Skeletal muscle tissue (tissue), 4 donors: Measurements from ENCODE around the gene GC. TPM values are rescaled to one million over a fixed set of nuclear protein-coding genes. Genes with fewer than 3 reads are reported as not detected.
"Not testable (repeated sequence)": the region's sequence is repeated elsewhere in the genome, so short reads cannot be mapped to it uniquely, and the experiment has no call there.

Experiments used
- H3K27ac ChIP-seq: one replicate; pipeline ENCODE4 v1.7.0; 2013; ENCODE audit warnings: mild to moderate bottlenecking, low read depth, low read length, inconsistent platforms
- H3K27me3 ChIP-seq, 3 donors: one replicate each; pipeline ENCODE4 v1.7.0; 2013; ENCODE audit warnings: low read length in 3 of 3; ENCODE audit not compliant: control insufficient read depth in 3 of 3, insufficient read depth in 3 of 3
- H3K36me3 ChIP-seq, 3 donors: one replicate each; pipeline ENCODE4 v1.7.0; 2013; ENCODE audit warnings: low read length in 3 of 3; ENCODE audit not compliant: control insufficient read depth in 3 of 3, insufficient read depth in 3 of 3
- H3K4me1 ChIP-seq, 3 donors: one replicate each; pipeline ENCODE4 v1.7.0; 2013; ENCODE audit warnings: low read length in 3 of 3, mild to moderate bottlenecking in 3 of 3; ENCODE audit not compliant: control insufficient read depth in 3 of 3, insufficient read depth in 3 of 3
- H3K4me3 ChIP-seq, 3 donors: one replicate each; pipeline ENCODE4 v1.7.0; 2013; ENCODE audit warnings: low read length in 3 of 3
- H3K9ac ChIP-seq, 3 donors: one replicate each; pipeline ENCODE4 v1.7.0; 2013; ENCODE audit warnings: low read length in 3 of 3, mild to moderate bottlenecking in 3 of 3, moderate library complexity in 2 of 3, low read depth in 1 of 3
- H3K9me3 ChIP-seq, 3 donors: one replicate each; pipeline ENCODE4 v1.7.0; 2013; ENCODE audit warnings: low read length in 3 of 3; ENCODE audit not compliant: control insufficient read depth in 3 of 3
- total RNA-seq: library from RNA; depleted of rRNA; stranded (reverse); fragments of >200 nt; gene quantifications from one replicate; pipeline ENCODE4 v1.2.3, GENCODE V29; 2014
- donor health status: Osteomylitis.

The GC gene
- total RNA-seq, 1 donor from 2014 or later: not detected

- no peak overlapping the region for H3K4me3 ChIP-seq
- no peaks in the 10 kb centered on the region for H3K9me3 ChIP-seq
- H3K27ac ChIP-seq: no peak overlapping the region
- H3K9ac ChIP-seq: no peak overlapping the region
- no peaks in the 10 kb centered on the region for H3K27me3 ChIP-seq
- H3K4me1 ChIP-seq: no peaks in the 10 kb centered on the region
- H3K36me3 ChIP-seq: no peaks in the 10 kb centered on the region
Measured at GRCh38 chr4:71807469-71807868, 23.6 kb upstream of the GC start.

DNA sequence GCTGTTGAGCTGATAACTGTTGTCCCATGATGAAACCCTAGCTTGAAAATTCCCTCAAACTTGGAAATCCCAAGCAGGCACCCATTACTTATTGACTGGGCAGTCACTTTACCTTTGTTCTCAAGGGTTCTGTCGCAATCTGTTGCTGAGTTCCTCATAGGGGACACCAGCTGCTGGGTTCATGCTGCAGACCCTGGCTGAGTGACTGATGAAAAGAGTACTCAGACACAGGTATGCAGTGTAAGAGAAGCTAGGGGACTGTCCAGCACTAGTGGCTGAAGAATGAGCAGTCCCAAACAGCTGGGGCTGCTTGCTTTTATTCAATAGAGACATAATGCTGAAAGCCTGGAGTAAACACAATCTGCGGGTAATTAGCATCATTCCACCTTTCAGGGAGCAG lies 21.4 kb upstream of the GC start:
- not testable (repeated sequence) for H3K4me3 ChIP-seq, H3K9ac ChIP-seq, H3K9me3 ChIP-seq, H3K27ac ChIP-seq, H3K36me3 ChIP-seq, H3K4me1 ChIP-seq, H3K27me3 ChIP-seq

GRCh38 chr4:71804017-71804697 lies 20.3 kb upstream of the GC start:
- H3K27ac ChIP-seq, H3K4me1 ChIP-seq, H3K9ac ChIP-seq, H3K9me3 ChIP-seq, H3K4me3 ChIP-seq, H3K36me3 ChIP-seq, H3K27me3 ChIP-seq: not testable (repeated sequence)

- no peaks in the 10 kb centered on the region for H3K9me3 ChIP-seq
- H3K4me3 ChIP-seq: no peak overlapping the region
- H3K27ac ChIP-seq: no peak overlapping the region
Measured at GRCh38 chr4:71785959-71786358, 2.1 kb upstream of the GC start.

GRCh38 chr4:71784569-71785197 lies 804 bp upstream of the GC start:
- no peak overlapping the region for H3K4me3 ChIP-seq

More at GRCh38 chr4:71785959-71786358, 2.1 kb upstream of the GC start:
- no peaks in the 10 kb centered on the region for H3K4me1 ChIP-seq
- no peaks in the 10 kb centered on the region for H3K36me3 ChIP-seq
- no peaks in the 10 kb centered on the region for H3K27me3 ChIP-seq
- H3K9ac ChIP-seq: no peak overlapping the region

GRCh38 chr4:71777891-71778290 lies 6.0 kb downstream of the GC start:
- no peaks in the 10 kb centered on the region for H3K27me3 ChIP-seq
- no peak overlapping the region for H3K27ac ChIP-seq
- H3K9ac ChIP-seq: no peak overlapping the region
- no peak overlapping the region for H3K4me3 ChIP-seq
- no peaks in the 10 kb centered on the region for H3K4me1 ChIP-seq
- H3K36me3 ChIP-seq: no peaks in the 10 kb centered on the region
- no peaks in the 10 kb centered on the region for H3K9me3 ChIP-seq

More at GRCh38 chr4:71784569-71785197, 804 bp upstream of the GC start:
- Histone ChIP-seq H3K9me3 (no peaks in the 10 kb centered on the region), H3K36me3 (no peaks in the 10 kb centered on the region), H3K27ac (no peak overlapping the region), H3K4me1 (no peaks in the 10 kb centered on the region), H3K9ac (no peak overlapping the region), H3K27me3 (no peaks in the 10 kb centered on the region)

DNA sequence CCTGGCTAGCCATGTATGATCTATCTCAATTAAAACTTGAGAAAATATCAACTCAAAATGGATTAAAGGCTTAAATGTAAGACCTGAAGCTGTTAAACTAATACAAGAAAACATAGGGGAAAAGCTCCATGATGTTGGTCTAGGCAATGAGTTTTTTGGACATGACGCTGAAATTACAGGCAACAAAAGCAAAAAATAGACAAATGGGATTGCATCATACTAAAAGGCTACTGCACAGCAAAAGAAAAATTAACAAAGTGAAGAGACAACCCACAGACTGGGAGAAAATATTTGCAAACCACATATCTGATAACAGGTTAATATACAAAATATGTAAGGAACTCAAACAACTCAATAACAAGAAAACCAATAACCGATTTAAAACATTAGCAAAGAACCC lies 8.4 kb downstream of the GC start:
- H3K9ac ChIP-seq: no peak overlapping the region
- no peaks in the 10 kb centered on the region for H3K4me1 ChIP-seq
- H3K27me3 ChIP-seq: no peaks in the 10 kb centered on the region
- no peak overlapping the region for H3K4me3 ChIP-seq
- no peaks in the 10 kb centered on the region for H3K36me3 ChIP-seq
- no peaks in the 10 kb centered on the region for H3K9me3 ChIP-seq
- no peak overlapping the region for H3K27ac ChIP-seq

DNA sequence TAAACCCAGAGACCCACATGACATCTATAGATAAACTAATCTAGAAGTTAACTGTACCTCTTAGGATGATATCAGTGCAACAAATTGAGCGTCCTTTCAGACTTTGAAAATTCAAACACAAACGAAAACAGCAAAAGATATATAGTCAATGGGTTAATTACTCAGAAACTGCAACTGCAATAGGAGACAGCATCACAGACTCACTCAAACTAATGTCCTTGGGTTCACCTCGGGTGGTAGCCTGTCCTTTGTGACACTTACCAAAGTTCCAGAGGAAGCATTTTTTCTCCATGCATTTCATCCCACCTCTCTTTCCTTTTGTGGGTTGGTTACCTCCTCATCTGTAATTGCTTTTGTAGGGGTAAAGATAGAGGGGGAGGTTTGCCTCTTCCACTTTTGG lies 9.7 kb downstream of the GC start:
- H3K27me3 ChIP-seq: no peaks in the 10 kb centered on the region
- no peaks in the 10 kb centered on the region for H3K4me1 ChIP-seq
- H3K9ac ChIP-seq: no peak overlapping the region
- no peak overlapping the region for H3K4me3 ChIP-seq
- no peaks in the 10 kb centered on the region for H3K9me3 ChIP-seq
- H3K36me3 ChIP-seq: no peaks in the 10 kb centered on the region
- H3K27ac ChIP-seq: no peak overlapping the region

- Histone ChIP-seq H3K4me1 (no peaks in the 10 kb centered on the region), H3K9me3 (no peaks in the 10 kb centered on the region), H3K9ac (no peak overlapping the region), H3K4me3 (no peak overlapping the region), H3K27ac (no peak overlapping the region), H3K36me3 (no peaks in the 10 kb centered on the region), H3K27me3 (no peaks in the 10 kb centered on the region)
Measured at GRCh38 chr4:71773004-71773403, 10.9 kb downstream of the GC start.

DNA sequence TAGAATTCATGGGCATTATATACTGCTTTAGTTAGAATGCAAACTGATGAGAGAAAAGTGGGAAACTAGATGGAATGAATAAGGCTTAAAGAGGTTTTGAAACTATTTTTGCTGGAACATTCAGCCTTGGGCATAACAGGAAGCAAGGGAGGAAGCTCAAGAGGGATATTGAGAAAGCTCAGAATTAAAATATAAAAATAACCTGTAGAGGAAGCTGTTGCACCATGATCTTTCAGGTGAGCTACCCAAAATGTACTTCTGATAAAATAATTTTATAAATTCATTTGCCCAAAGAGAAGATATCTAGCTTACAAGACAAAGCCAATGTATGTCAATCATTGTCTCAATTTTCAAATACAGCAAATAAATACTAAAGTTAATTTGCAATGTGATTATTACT lies 11.3 kb downstream of the GC start:
- Histone ChIP-seq H3K4me3 (no peak overlapping the region), H3K9me3 (no peaks in the 10 kb centered on the region), H3K9ac (no peak overlapping the region), H3K4me1 (no peaks in the 10 kb centered on the region), H3K27me3 (no peaks in the 10 kb centered on the region), H3K36me3 (no peaks in the 10 kb centered on the region), H3K27ac (no peak overlapping the region)
